DND-41 (cell line): Measurements from ENCODE around the gene TMEM238.

Source experiments
- ATAC-seq: fragments of 200-7000 bp; cut with Tn5 transposase; 3 replicates; pipeline ENCODE4 v1.9.1; 2021; ENCODE audit warnings: low read depth; ENCODE audit not compliant: insufficient read depth
- DNase-seq: peaks from one replicate; pipeline ENCODE4 v3.0.0-alpha.2; 2020
- H2AFZ ChIP-seq: 2 replicates; pipeline ENCODE4 v1.6.0; 2012; ENCODE audit warnings: low read depth, low read length
- H3K27ac ChIP-seq: 2 replicates; pipeline ENCODE4 v1.5.1; 2012; ENCODE audit warnings: low read length, inconsistent platforms
- H3K27me3 ChIP-seq: fragments of 200-600 bp; sonication (generic); 2 replicates; pipeline ENCODE4 v1.6.0; 2012; ENCODE audit warnings: low read length, mild to moderate bottlenecking, inconsistent platforms; ENCODE audit not compliant: insufficient read depth, poor library complexity
- H3K36me3 ChIP-seq: 2 replicates; pipeline ENCODE4 v1.5.1; 2012; ENCODE audit warnings: low read length, inconsistent platforms; ENCODE audit not compliant: insufficient read depth
- H3K4me1 ChIP-seq: 2 replicates; pipeline ENCODE4 v1.5.1; 2012; ENCODE audit warnings: mild to moderate bottlenecking, low read length; ENCODE audit not compliant: insufficient read depth
- H3K4me2 ChIP-seq: 2 replicates; pipeline ENCODE4 v1.6.0; 2012; ENCODE audit warnings: mild to moderate bottlenecking, moderate library complexity, low read length, inconsistent platforms; ENCODE audit not compliant: insufficient read depth
- H3K4me3 ChIP-seq, 2 experiments: fragments of 200-600 bp in 1 of 2; shearing (Covaris generic) in 1 of 2; 2 replicates each; pipeline ENCODE4 v1.5.1; 2012 to 2016; ENCODE audit warnings: inconsistent platforms in 2 of 2, low read length in 2 of 2, mild to moderate bottlenecking in 2 of 2, low read depth in 1 of 2, moderate library complexity in 1 of 2
- H3K79me2 ChIP-seq: 2 replicates; pipeline ENCODE4 v1.6.0; 2012; ENCODE audit warnings: low read length, inconsistent platforms; ENCODE audit not compliant: insufficient read depth
- H3K9ac ChIP-seq: 2 replicates; pipeline ENCODE4 v1.6.0; 2012; ENCODE audit warnings: low read depth, mild to moderate bottlenecking, inconsistent platforms, low read length, moderate library complexity
- H3K9me3 ChIP-seq: 2 replicates; pipeline ENCODE4 v1.5.1; 2012; ENCODE audit warnings: low read length, moderate library complexity, mild to moderate bottlenecking, inconsistent platforms; ENCODE audit not compliant: insufficient read depth, severe bottlenecking
- H4K20me1 ChIP-seq: 2 replicates; pipeline ENCODE4 v1.6.0; 2012; ENCODE audit warnings: low read length; ENCODE audit not compliant: insufficient read depth
- EZH2 ChIP-seq: IDR thresholded peaks from 3 replicates; pipeline ENCODE4 v1.6.1; 2012; ENCODE audit warnings: borderline replicate concordance, low read depth, mild to moderate bottlenecking, moderate library complexity, low read length, inconsistent platforms; ENCODE audit not compliant: severe bottlenecking
- TF ChIP-seq, protein P1 (sequence below): IDR thresholded peaks from 2 replicates; pipeline ENCODE4 v1.5.1; 2012; ENCODE audit warnings: borderline replicate concordance, low read length, moderate library complexity, mild to moderate bottlenecking; ENCODE audit not compliant: poor library complexity, severe bottlenecking; ENCODE audit errors: extremely low read depth

Gene TMEM238

DNA sequence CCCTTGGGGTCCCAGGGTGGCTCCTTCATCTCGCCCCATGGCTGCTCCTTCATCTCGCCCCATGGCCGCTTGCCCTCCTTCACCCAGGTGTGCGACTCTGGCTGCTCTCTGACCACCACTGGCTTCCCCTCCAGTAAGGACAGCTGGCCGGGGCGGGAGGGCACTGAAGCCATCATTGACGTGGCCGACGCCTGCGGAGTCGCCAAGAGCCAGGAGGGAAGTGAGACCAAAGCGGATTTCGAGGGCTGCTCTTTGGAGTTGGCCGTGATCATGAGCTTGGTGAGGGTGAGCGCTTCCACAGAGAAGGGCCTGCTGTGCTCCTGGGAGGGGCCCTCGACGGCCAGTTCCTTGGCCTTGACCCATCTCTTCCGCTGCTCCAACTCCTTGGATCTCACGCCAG lies 25.6 kb downstream of the TMEM238 start:
- Histone ChIP-seq H3K9ac (no peak overlapping the region), H3K36me3 (no peaks in the 10 kb centered on the region), H3K4me1 (no peaks in the 10 kb centered on the region), H3K27me3 (no peaks in the 10 kb centered on the region), H3K79me2 (no peaks in the 10 kb centered on the region), H4K20me1 (no peaks in the 10 kb centered on the region), H2AFZ (no peak overlapping the region), H3K27ac (no peak overlapping the region), H3K4me3 (no peak overlapping the region), H3K4me2 (no peak overlapping the region), H3K9me3 (no peaks in the 10 kb centered on the region)
- ATAC-seq = no peak
- TF ChIP-seq, protein P1, sequence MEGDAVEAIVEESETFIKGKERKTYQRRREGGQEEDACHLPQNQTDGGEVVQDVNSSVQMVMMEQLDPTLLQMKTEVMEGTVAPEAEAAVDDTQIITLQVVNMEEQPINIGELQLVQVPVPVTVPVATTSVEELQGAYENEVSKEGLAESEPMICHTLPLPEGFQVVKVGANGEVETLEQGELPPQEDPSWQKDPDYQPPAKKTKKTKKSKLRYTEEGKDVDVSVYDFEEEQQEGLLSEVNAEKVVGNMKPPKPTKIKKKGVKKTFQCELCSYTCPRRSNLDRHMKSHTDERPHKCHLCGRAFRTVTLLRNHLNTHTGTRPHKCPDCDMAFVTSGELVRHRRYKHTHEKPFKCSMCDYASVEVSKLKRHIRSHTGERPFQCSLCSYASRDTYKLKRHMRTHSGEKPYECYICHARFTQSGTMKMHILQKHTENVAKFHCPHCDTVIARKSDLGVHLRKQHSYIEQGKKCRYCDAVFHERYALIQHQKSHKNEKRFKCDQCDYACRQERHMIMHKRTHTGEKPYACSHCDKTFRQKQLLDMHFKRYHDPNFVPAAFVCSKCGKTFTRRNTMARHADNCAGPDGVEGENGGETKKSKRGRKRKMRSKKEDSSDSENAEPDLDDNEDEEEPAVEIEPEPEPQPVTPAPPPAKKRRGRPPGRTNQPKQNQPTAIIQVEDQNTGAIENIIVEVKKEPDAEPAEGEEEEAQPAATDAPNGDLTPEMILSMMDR = no peak
- TF ChIP-seq EZH2 = no peak
- DNase-seq = no peak

DNA sequence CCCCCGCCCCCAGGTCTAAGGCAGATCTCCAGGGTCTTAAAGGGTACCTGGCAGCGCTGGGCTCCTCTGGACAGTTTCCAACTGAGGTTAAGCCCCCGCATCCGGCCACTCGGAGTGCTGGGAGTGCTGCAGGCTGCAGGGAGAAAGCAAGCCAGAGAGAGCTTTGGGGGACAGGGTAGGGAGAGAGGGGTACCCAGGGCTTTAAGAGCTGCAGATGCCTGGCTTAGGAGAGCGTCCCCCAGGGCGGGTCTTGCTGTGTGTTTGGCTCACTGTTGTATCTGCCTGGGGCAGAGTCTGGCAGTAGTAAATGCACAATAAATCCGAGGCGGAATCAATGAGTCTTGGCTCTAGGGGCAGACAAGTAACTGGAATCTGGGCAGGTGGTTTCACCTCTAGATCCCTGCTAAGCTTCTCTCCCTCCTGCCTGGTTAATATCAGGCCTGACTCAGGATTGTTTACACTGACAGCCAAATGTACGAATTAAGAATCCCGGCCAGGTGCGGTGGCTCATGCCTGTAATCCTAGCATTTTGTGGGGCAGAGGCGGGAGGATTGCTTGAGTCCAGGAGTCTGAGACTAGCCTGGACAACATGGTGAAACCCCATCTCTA lies 28.8 kb downstream of the TMEM238 start:
- Histone ChIP-seq H4K20me1 (no peaks in the 10 kb centered on the region), H3K36me3 (no peaks in the 10 kb centered on the region), H3K4me1 (no peaks in the 10 kb centered on the region), H3K4me3 (no peak overlapping the region), H3K4me2 (no peak overlapping the region), H3K27ac (no peak overlapping the region), H3K27me3 (no peaks in the 10 kb centered on the region), H3K9ac (no peak overlapping the region), H2AFZ (no peak overlapping the region), H3K79me2 (no peaks in the 10 kb centered on the region), H3K9me3 (no peaks in the 10 kb centered on the region)
- no peak for ATAC-seq
- no peak for DNase-seq
- TF ChIP-seq EZH2 = no peak
- TF ChIP-seq, protein P1 = no peak

DNA sequence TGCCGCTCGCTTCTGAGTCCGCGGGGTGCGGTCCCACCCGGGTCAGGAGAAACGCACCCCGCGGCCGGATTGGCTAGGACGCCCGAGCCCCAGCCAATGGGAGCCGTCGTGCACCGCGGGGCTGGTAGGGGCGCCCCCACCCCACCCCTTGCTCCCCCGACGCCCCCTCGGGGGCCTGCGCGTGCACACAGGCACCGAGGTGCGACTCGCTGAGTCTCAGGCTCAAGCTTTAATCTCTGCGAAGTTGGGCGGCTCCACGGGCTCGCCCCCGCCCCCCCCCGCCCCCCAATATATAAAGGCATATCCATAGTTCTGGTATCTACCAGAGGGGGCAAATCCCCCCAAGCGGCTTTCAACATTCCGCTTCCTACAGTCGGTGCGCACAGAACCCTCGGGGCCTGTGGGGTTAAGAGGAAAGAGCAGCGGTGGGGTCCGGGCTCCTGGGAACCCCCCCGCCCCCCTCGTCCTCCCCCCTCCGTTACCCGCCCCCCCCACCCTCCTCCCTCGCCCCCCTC lies 29.3 kb downstream of the TMEM238 start, which contains the start of gene COX6B2:
Gene COX6B2 (minus strand): TSS at position 22 of the 515 bp plus-strand sequence. CDS start 198 bp downstream, outside the sequence.
- Histone ChIP-seq H3K36me3 (no peaks in the 10 kb centered on the region), H3K4me1 (no peaks in the 10 kb centered on the region), H3K79me2 (no peaks in the 10 kb centered on the region), H3K4me3 (no peak within 1 kb of the TSS), H2AFZ (no peak within 1 kb of the TSS), H3K9me3 (no peaks in the 10 kb centered on the region), H3K27ac (no peak within 1 kb of the TSS), H3K27me3 (no peaks in the 10 kb centered on the region), H3K4me2 (no peak within 1 kb of the TSS), H3K9ac (no peak within 1 kb of the TSS), H4K20me1 (no peaks in the 10 kb centered on the region)
- no peak for DNase-seq
- ATAC-seq = no peak
- no peak for TF ChIP-seq EZH2
- TF ChIP-seq, protein P1 = no peak
